GM12878 (cell line): Measurements from ENCODE around the gene GSAP. TPM values are rescaled to one million over a fixed set of nuclear protein-coding genes. Genes with fewer than 3 reads are reported as not detected.

Source experiments
- GATAD2B ChIP-seq: fragments of 450-650 bp; conservative IDR thresholded peaks from 2 replicates; pipeline ENCODE4 v1.6.1; 2017; ENCODE audit warnings: low read depth, mild to moderate bottlenecking, moderate library complexity
- NBN ChIP-seq: fragments of 450-650 bp; IDR thresholded peaks from 2 replicates; pipeline ENCODE4 v1.6.1; 2016
- PML ChIP-seq: IDR thresholded peaks from 2 replicates; pipeline ENCODE4 v1.6.1; 2012; ENCODE audit warnings: low read length, inconsistent platforms
- RAD51 ChIP-seq: fragments of 450-650 bp; IDR thresholded peaks from 2 replicates; pipeline ENCODE4 v1.6.1; 2016; ENCODE audit warnings: moderate library complexity, mild to moderate bottlenecking, inconsistent platforms
- SMAD1 ChIP-seq: fragments of 450-650 bp; IDR thresholded peaks from 2 replicates; pipeline ENCODE4 v1.6.1; 2018; ENCODE audit warnings: mild to moderate bottlenecking, low read depth; ENCODE audit not compliant: partially characterized antibody
- polyA plus RNA-seq, 11 experiments: library from polyadenylated mRNA; depleted of rRNA in 4 of 11; unstranded in 6 of 11; stranded (reverse) in 5 of 11; fragments of >200 nt; fragmentation: Nextera tagmentation in 4 of 11; fragmentation: Illumina TruSeq in 1 of 11; extraction: Ambion mirVana in 4 of 11; extraction: Trizol in 1 of 11; gene quantifications; 1 replicate in 1 of 11; 2 replicates in 10 of 11; pipeline versions ENCODE4 v1.2.1 to v1.2.3, GENCODE V29; 2011 to 2016; ENCODE audit warnings: inconsistent platforms in 2 of 11, missing spikeins in 2 of 11, low read depth in 1 of 11
- total RNA-seq, 4 experiments: library from RNA; depleted of rRNA in 3 of 4; stranded (reverse); fragments of >200 nt in 3 of 4; fragmentation: Illumina TruSeq in 1 of 4; extraction: Trizol in 1 of 4; gene quantifications; 2 replicates each; pipeline versions ENCODE4 v1.2.1 to v1.2.3, GENCODE V29; 2013 to 2021
- TF ChIP-seq, protein P1 (sequence below): fragments of 450-650 bp; formaldehyde crosslinking; IDR thresholded peaks from 2 replicates; pipeline ENCODE4 v1.4.0; 2022; ENCODE audit warnings: mild to moderate bottlenecking, moderate library complexity
- TF ChIP-seq, protein P2 (sequence below): fragments of 450-650 bp; IDR thresholded peaks from 2 replicates; pipeline ENCODE4 v1.6.1; 2016; ENCODE audit warnings: mild to moderate bottlenecking, moderate library complexity, borderline replicate concordance

GSAP gene
- total and polyA plus RNA-seq, 10 of the 15 experiments (the other 5 are each of a cell fraction or from before 2014, with no cell fraction given): 6.6 to 38.1 (median 21.8) TPM

DNA sequence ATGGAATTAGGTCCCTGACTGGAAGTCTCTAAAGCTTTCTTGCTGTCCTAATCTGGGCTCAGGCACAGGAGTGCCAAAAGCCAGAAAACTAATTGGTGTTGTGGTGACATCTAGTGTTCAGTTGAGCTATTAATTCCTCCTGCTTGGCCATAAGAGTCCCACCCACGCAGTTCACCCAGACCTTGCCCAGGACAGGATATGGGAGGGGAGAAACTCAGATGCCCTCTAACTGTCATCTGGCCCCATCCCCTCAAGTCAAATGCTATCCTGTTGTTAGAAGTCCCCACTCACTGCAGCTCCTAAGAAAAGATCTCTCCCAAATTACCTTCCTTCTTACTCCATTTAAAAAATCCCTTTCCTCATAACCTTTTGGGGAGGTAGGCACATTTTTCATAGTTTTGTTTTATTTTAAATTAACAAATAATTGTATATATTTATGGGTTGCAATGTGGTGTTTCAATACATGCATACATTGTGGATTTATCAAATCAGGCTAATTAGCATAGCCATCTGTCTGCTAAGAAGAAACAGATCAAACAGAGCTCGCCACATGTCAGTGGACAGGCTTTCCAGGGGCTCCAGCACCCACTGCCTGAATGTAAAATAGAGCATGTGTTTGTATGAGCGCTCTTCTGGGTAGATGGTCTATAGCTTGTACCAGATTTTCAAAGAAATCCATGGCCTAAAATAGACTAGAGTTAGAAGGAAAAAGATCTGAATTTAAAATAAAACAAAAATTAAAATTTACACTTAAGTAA is 84.0 kb downstream of the GSAP start (continued):
- TF ChIP-seq SMAD1 (no peak), PML (no peak), GATAD2B (no peak), NBN (no peak; the same call in 1 of the 2 replicates), RAD51 (no peak)
- TF ChIP-seq, protein P1, sequence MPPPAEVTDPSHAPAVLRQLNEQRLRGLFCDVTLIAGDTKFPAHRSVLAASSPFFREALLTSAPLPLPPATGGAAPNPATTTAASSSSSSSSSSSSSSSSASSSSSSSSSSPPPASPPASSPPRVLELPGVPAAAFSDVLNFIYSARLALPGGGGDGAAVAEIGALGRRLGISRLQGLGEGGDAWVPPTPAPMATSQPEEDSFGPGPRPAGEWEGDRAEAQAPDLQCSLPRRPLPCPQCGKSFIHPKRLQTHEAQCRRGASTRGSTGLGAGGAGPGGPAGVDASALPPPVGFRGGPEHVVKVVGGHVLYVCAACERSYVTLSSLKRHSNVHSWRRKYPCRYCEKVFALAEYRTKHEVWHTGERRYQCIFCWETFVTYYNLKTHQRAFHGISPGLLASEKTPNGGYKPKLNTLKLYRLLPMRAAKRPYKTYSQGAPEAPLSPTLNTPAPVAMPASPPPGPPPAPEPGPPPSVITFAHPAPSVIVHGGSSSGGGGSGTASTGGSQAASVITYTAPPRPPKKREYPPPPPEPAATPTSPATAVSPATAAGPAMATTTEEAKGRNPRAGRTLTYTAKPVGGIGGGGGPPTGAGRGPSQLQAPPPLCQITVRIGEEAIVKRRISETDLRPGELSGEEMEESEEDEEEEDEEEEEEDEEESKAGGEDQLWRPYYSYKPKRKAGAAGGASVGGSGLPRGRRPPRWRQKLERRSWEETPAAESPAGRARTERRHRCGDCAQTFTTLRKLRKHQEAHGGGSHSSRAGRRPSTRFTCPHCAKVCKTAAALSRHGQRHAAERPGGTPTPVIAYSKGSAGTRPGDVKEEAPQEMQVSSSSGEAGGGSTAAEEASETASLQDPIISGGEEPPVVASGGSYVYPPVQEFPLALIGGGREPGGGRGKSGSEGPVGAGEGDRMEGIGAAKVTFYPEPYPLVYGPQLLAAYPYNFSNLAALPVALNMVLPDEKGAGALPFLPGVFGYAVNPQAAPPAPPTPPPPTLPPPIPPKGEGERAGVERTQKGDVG (CRISPR knock-in tag): no peak
- TF ChIP-seq, protein P2, sequence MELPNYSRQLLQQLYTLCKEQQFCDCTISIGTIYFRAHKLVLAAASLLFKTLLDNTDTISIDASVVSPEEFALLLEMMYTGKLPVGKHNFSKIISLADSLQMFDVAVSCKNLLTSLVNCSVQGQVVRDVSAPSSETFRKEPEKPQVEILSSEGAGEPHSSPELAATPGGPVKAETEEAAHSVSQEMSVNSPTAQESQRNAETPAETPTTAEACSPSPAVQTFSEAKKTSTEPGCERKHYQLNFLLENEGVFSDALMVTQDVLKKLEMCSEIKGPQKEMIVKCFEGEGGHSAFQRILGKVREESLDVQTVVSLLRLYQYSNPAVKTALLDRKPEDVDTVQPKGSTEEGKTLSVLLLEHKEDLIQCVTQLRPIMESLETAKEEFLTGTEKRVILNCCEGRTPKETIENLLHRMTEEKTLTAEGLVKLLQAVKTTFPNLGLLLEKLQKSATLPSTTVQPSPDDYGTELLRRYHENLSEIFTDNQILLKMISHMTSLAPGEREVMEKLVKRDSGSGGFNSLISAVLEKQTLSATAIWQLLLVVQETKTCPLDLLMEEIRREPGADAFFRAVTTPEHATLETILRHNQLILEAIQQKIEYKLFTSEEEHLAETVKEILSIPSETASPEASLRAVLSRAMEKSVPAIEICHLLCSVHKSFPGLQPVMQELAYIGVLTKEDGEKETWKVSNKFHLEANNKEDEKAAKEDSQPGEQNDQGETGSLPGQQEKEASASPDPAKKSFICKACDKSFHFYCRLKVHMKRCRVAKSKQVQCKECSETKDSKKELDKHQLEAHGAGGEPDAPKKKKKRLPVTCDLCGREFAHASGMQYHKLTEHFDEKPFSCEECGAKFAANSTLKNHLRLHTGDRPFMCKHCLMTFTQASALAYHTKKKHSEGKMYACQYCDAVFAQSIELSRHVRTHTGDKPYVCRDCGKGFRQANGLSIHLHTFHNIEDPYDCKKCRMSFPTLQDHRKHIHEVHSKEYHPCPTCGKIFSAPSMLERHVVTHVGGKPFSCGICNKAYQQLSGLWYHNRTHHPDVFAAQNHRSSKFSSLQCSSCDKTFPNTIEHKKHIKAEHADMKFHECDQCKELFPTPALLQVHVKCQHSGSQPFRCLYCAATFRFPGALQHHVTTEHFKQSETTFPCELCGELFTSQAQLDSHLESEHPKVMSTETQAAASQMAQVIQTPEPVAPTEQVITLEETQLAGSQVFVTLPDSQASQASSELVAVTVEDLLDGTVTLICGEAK: no peak
- TF ChIP-seq, all 136 proteins: peak for 20
